Stimulated activated memory B cell treated with anti-CD40 and anti-IgM and Interleukin-4, amounts not matched to agents 10 μg/mL and 1 μg/mL and 100 μg/mL, for 72 hours (primary cell): ENCODE measurements around the gene NKTR.
"Not testable (repeated sequence)": the region's sequence is repeated elsewhere in the genome, so short reads cannot be mapped to it uniquely, and the experiment has no call there.

Source experiments
- ATAC-seq: fragments of 150-1000 bp; cut with Tn5 transposase; 2 replicates; pipeline ENCODE4 v1.10.0; 2021
- H3K27ac Mint-ChIP-seq: one replicate; pipeline ENCODE4 v1.8.0; 2022; ENCODE audit warnings: mild to moderate bottlenecking, mixed read lengths
- H3K27me3 Mint-ChIP-seq: one replicate; pipeline ENCODE4 v1.8.0; 2022; ENCODE audit warnings: mixed read lengths
- H3K36me3 Mint-ChIP-seq: one replicate; pipeline ENCODE4 v1.8.0; 2022; ENCODE audit warnings: mixed read lengths
- H3K4me1 Mint-ChIP-seq: one replicate; pipeline ENCODE4 v1.8.0; 2022; ENCODE audit warnings: mixed read lengths
- H3K4me3 Mint-ChIP-seq: one replicate; pipeline ENCODE4 v1.8.0; 2022; ENCODE audit warnings: mild to moderate bottlenecking, moderate library complexity, mixed read lengths
- H3K9me3 Mint-ChIP-seq: one replicate; pipeline ENCODE4 v1.8.0; 2022; ENCODE audit warnings: mixed read lengths

Gene NKTR

GRCh38 chr3:42600111-42600957, at the start of gene NKTR:
NKTR (plus strand) TSS chr3:42600686; CDS start chr3:42601007, 321 bp downstream.
- Mint-ChIP-seq H3K36me3 (peaks cover 38% of the 10 kb centered on the region), H3K27me3 (no peaks in the 10 kb centered on the region), H3K4me3 (peak within 1 kb of the TSS; percentile 84), H3K4me1 (peaks cover 20% of the 10 kb centered on the region), H3K27ac (peak within 1 kb of the TSS; percentile 86), H3K9me3 (no peaks in the 10 kb centered on the region)
- ATAC-seq: peak; percentile 97

GRCh38 chr3:42552830-42553229, 47.7 kb upstream of the NKTR start:
- H3K4me1 Mint-ChIP-seq: peaks cover 5% of the 10 kb centered on the region
- H3K36me3 Mint-ChIP-seq: peaks cover 57% of the 10 kb centered on the region
- no peaks in the 10 kb centered on the region for H3K27me3 Mint-ChIP-seq
- H3K4me3 Mint-ChIP-seq: no peak overlapping the region
- H3K9me3 Mint-ChIP-seq: no peaks in the 10 kb centered on the region
- no peak for ATAC-seq
- no peak overlapping the region for H3K27ac Mint-ChIP-seq

- H3K27me3 Mint-ChIP-seq: no peaks in the 10 kb centered on the region
- peaks cover 5% of the 10 kb centered on the region for H3K4me1 Mint-ChIP-seq
- no peaks in the 10 kb centered on the region for H3K9me3 Mint-ChIP-seq
- no peak overlapping the region for H3K4me3 Mint-ChIP-seq
- H3K36me3 Mint-ChIP-seq: peaks cover 54% of the 10 kb centered on the region
- ATAC-seq: peak; percentile 51
- H3K27ac Mint-ChIP-seq: no peak overlapping the region
Measured at GRCh38 chr3:42556089-42556632, 44.3 kb upstream of the NKTR start.

GRCh38 chr3:42556817-42557216, 43.7 kb upstream of the NKTR start:
- not testable (repeated sequence) for H3K4me1 Mint-ChIP-seq, H3K4me3 Mint-ChIP-seq, H3K27me3 Mint-ChIP-seq, H3K27ac Mint-ChIP-seq, ATAC-seq, H3K9me3 Mint-ChIP-seq
- peaks cover 51% of the 10 kb centered on the region for H3K36me3 Mint-ChIP-seq

GRCh38 chr3:42557854-42558253, 42.6 kb upstream of the NKTR start:
- Mint-ChIP-seq H3K36me3 (peaks cover 46% of the 10 kb centered on the region), H3K27ac (no peak overlapping the region), H3K4me3 (no peak overlapping the region), H3K4me1 (peaks cover 5% of the 10 kb centered on the region), H3K27me3 (no peaks in the 10 kb centered on the region), H3K9me3 (no peaks in the 10 kb centered on the region)
- ATAC-seq: no peak

- no peak overlapping the region for H3K27ac Mint-ChIP-seq
- peaks cover 52% of the 10 kb centered on the region for H3K36me3 Mint-ChIP-seq
- no peaks in the 10 kb centered on the region for H3K27me3 Mint-ChIP-seq
- H3K9me3 Mint-ChIP-seq: no peaks in the 10 kb centered on the region
- ATAC-seq: no peak
- H3K4me3 Mint-ChIP-seq: no peak overlapping the region
- H3K4me1 Mint-ChIP-seq: no peaks in the 10 kb centered on the region
Measured at GRCh38 chr3:42562047-42562907, 38.2 kb upstream of the NKTR start.

- Mint-ChIP-seq H3K9me3 (peaks cover 4% of the 10 kb centered on the region), H3K4me3 (no peak overlapping the region), H3K27ac (no peak overlapping the region), H3K27me3 (no peaks in the 10 kb centered on the region), H3K36me3 (peaks cover 63% of the 10 kb centered on the region), H3K4me1 (no peaks in the 10 kb centered on the region)
- ATAC-seq: no peak
Measured at GRCh38 chr3:42569593-42570142, 30.8 kb upstream of the NKTR start.

GRCh38 chr3:42572278-42572677, 28.2 kb upstream of the NKTR start:
- no peak overlapping the region for H3K27ac Mint-ChIP-seq
- H3K27me3 Mint-ChIP-seq: no peaks in the 10 kb centered on the region
- ATAC-seq: no peak

GRCh38 chr3:42575137-42575741, 25.2 kb upstream of the NKTR start:
- Mint-ChIP-seq H3K4me1 (peaks cover 32% of the 10 kb centered on the region), H3K4me3 (no peak overlapping the region), H3K9me3 (peaks cover 7% of the 10 kb centered on the region), H3K27ac (no peak overlapping the region), H3K36me3 (peaks cover 57% of the 10 kb centered on the region), H3K27me3 (no peaks in the 10 kb centered on the region)
- no peak for ATAC-seq

More at GRCh38 chr3:42572278-42572677, 28.2 kb upstream of the NKTR start:
- peaks cover 15% of the 10 kb centered on the region for H3K4me1 Mint-ChIP-seq
- H3K36me3 Mint-ChIP-seq: peaks cover 70% of the 10 kb centered on the region
- peaks cover 4% of the 10 kb centered on the region for H3K9me3 Mint-ChIP-seq
- H3K4me3 Mint-ChIP-seq: no peak overlapping the region

GRCh38 chr3:42578054-42578453, 22.4 kb upstream of the NKTR start:
- H3K4me3 Mint-ChIP-seq: no peak overlapping the region
- peaks cover 55% of the 10 kb centered on the region for H3K4me1 Mint-ChIP-seq
- H3K36me3 Mint-ChIP-seq: peaks cover 52% of the 10 kb centered on the region

GRCh38 chr3:42579346-42579745, 21.1 kb upstream of the NKTR start:
- H3K9me3 Mint-ChIP-seq, ATAC-seq, H3K27me3 Mint-ChIP-seq, H3K4me3 Mint-ChIP-seq: not testable (repeated sequence)
- peaks cover 39% of the 10 kb centered on the region for H3K36me3 Mint-ChIP-seq
- H3K27ac Mint-ChIP-seq: peak overlapping the region; percentile 89
- peaks cover 59% of the 10 kb centered on the region for H3K4me1 Mint-ChIP-seq

More at GRCh38 chr3:42578054-42578453, 22.4 kb upstream of the NKTR start:
- Mint-ChIP-seq H3K9me3 (peaks cover 7% of the 10 kb centered on the region), H3K27ac (no peak overlapping the region), H3K27me3 (no peaks in the 10 kb centered on the region)
- ATAC-seq: no peak

- Mint-ChIP-seq H3K27me3 (no peaks in the 10 kb centered on the region), H3K27ac (peak overlapping the region; percentile 89), H3K9me3 (peaks cover 3% of the 10 kb centered on the region), H3K4me1 (peaks cover 53% of the 10 kb centered on the region), H3K36me3 (peaks cover 19% of the 10 kb centered on the region), H3K4me3 (peak overlapping the region; percentile 96)
- ATAC-seq: no peak
Measured at GRCh38 chr3:42581400-42581708, 19.1 kb upstream of the NKTR start.

- Mint-ChIP-seq H3K27ac (peak within 1 kb of the TSS; percentile 89), H3K27me3 (no peaks in the 10 kb centered on the region), H3K4me3 (peak within 1 kb of the TSS; percentile 96), H3K36me3 (peaks cover 15% of the 10 kb centered on the region), H3K4me1 (peaks cover 47% of the 10 kb centered on the region), H3K9me3 (peaks cover 3% of the 10 kb centered on the region)
- peak; percentile 96 for ATAC-seq
Measured at GRCh38 chr3:42581709-42582473, 18.6 kb upstream of the NKTR start, which contains the start of gene SEC22C. SEC22C (minus strand) TSS chr3:42581967; CDS start chr3:42569046, 12,921 bp downstream.

GRCh38 chr3:42582474-42583070, 17.9 kb upstream of the NKTR start:
- peaks cover 41% of the 10 kb centered on the region for H3K4me1 Mint-ChIP-seq
- H3K9me3 Mint-ChIP-seq: peaks cover 3% of the 10 kb centered on the region
- no peaks in the 10 kb centered on the region for H3K27me3 Mint-ChIP-seq
- peak overlapping the region; percentile 89 for H3K27ac Mint-ChIP-seq
- peak overlapping the region; percentile 96 for H3K4me3 Mint-ChIP-seq
- H3K36me3 Mint-ChIP-seq: peaks cover 8% of the 10 kb centered on the region
- no peak for ATAC-seq
